GM18520 (cell line): Measurements from ENCODE around the gene HFE.
"Not testable (repeated sequence)": the region's sequence is repeated elsewhere in the genome, so short reads cannot be mapped to it uniquely, and the experiment has no call there.

Experiments used
- ATAC-seq: cut with Tn5 transposase; IDR thresholded peaks from one replicate; pipeline ENCODE4 v1.9.1; 2021; ENCODE audit not compliant: unreplicated experiment

Gene HFE

DNA sequence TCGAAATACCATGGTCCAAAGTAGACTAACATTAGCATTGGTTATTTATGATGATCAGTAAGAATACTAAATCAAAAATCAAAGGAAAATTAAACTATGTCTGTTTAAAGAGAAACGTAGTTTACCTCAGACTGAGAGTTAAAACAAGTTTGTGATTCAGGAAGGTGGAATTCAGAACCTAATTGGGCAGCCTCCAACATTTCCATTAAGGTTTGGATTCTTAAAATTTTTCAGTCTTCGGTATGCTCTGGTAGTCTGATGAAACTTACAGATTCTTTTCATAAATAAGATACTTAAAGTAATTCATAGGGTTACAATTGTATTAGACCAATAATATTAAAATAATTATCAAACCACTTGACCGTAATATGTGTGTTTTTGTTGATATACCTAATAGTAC lies 18.6 kb downstream of the HFE start:
- no peak for ATAC-seq

- ATAC-seq, result no peak
Measured at GRCh38 chr6:26107935-26108334, 20.7 kb downstream of the HFE start.

- ATAC-seq, result no peak
Measured at GRCh38 chr6:26109772-26110171, 22.5 kb downstream of the HFE start.

DNA sequence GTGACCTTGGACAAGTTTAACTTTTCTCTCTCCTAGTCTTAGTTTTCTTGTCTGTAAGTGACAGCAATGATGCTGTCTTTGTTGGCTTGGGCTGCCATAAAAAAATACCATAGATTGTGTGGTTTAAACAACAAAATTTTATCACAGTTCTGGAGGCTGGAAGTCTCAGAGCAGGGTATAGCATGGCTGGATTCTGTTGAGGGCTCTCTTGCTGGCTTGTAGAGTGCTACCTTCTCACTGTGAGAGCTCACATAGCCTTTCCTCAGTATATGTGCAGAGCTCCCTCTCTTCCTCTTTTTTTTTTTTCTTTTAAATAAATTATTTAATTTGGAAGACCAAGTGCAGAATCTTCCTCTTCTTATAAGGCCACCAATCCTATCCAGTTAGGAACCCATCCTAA lies 26.3 kb downstream of the HFE start:
- no peak for ATAC-seq

- no peak for ATAC-seq
Measured at GRCh38 chr6:26115226-26115625, 28.0 kb downstream of the HFE start.

DNA sequence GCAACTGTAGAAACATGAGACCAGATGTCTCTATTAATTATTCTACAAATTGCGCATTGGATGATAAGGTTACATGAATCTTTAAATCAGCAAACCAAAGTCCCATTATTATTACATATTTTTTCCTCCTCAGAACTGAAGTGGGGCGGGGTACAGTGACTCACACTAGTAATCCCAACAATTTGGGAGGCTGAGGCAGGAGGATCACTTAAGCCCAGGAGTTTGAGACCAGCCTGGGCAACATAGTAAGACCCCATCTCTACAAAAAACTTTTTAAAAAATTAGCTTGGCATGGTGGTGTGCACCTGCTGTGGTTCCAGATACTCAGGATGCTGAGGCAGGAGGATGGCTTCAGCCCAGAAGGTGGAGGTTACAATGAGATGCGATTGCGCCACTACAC lies 29.0 kb downstream of the HFE start:
- no peak for ATAC-seq

- no peak for ATAC-seq
Measured at GRCh38 chr6:26118999-26119398, 31.8 kb downstream of the HFE start.

DNA sequence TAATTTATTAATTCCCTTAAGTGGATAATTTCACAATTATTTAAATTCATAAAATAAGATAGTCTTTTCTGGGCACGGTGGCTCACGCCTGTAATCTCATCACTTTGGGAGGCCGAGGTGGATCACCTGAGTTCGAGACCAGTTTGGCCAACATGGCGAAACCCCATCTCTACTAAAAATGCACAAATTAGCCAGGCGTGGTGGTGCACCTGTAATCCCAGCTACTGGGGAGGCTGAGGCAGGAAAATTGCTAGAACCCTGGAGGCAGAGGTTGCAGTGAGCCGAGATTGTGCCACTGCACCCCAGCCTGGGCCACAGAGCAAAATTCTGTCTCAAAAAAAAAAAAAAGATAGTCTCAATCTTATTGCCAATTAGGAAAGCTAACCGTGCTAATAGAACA lies 32.9 kb downstream of the HFE start:
- not testable (repeated sequence) for ATAC-seq

GRCh38 chr6:26120807-26121140 lies 33.5 kb downstream of the HFE start:
- ATAC-seq, result no peak

- no peak for ATAC-seq
Measured at GRCh38 chr6:26121141-26122004, 34.1 kb downstream of the HFE start.

GRCh38 chr6:26122005-26122388 lies 34.8 kb downstream of the HFE start:
- ATAC-seq, result no peak

GRCh38 chr6:26122402-26122792 lies 35.2 kb downstream of the HFE start:
- no peak for ATAC-seq

DNA sequence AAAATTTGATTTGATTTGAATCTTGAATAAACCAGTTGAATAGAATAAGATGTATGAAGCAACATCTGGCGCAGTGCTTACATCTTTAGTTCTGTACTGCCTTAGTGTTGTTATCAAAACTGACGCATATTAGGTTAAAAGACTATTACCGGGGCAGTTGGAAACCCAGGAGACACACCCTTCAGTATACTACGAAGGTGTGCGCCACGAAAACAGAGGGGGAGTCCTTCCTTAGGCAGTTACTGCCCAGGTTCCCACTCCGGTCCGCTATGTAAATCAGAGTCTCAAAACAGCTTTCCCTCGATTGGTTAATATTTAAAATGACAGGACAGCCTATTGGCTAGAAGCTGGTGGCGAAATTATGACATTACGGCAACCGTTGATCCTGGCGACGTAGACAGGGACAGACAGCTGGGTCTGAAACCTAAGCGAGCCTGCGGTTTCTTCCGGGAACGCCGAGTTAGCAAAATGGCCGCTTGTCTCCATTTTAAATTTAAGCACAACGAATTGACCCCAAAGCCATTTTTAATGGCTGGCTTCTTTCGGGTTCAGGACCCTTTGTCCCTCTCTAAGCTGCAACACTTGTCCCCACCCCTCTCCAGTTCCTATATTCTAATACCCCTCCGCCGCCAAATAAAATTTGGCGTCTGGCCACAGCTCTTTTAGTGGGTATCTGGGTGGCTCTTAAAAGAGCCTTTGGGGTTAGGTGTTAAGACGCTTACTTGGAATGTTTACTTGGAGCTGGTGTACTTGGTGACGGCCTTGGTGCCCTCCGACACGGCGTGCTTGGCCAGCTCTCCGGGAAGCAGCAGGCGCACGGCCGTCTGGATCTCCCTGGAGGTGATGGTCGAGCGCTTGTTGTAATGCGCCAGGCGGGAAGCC lies 35.8 kb downstream of the HFE start:
- ATAC-seq, result peak; percentile 34

- no peak for ATAC-seq
Measured at GRCh38 chr6:26123675-26123946, 36.4 kb downstream of the HFE start.

DNA sequence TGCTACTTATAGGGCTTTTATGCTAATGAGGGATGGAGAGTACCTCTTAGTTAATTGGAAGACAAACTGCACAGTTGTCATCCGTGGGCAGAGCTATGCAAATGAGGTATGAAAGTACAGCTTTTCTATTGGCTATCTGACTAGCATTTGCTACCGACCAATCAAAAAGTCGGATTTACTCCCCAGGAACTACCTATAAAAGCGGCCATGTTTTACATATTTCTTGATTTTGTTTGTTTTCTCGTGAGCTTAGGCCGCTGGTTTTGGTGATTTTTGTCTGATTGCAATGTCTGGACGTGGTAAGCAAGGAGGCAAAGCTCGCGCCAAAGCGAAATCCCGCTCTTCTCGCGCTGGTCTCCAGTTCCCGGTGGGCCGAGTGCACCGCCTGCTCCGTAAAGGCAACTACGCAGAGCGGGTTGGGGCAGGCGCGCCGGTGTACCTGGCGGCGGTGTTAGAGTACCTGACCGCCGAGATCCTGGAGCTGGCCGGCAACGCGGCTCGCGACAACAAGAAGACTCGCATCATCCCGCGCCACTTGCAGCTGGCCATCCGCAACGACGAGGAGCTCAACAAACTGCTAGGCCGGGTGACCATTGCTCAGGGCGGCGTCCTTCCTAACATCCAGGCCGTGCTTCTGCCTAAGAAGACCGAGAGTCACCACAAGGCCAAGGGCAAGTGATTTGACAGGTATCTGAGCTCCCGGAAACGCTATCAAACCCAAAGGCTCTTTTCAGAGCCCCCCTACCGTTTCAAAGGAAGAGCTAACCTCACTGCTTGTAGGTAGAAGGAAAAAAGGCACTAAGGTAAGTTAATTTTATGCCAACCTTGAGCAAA lies 36.9 kb downstream of the HFE start:
- ATAC-seq, result peak; percentile 72

DNA sequence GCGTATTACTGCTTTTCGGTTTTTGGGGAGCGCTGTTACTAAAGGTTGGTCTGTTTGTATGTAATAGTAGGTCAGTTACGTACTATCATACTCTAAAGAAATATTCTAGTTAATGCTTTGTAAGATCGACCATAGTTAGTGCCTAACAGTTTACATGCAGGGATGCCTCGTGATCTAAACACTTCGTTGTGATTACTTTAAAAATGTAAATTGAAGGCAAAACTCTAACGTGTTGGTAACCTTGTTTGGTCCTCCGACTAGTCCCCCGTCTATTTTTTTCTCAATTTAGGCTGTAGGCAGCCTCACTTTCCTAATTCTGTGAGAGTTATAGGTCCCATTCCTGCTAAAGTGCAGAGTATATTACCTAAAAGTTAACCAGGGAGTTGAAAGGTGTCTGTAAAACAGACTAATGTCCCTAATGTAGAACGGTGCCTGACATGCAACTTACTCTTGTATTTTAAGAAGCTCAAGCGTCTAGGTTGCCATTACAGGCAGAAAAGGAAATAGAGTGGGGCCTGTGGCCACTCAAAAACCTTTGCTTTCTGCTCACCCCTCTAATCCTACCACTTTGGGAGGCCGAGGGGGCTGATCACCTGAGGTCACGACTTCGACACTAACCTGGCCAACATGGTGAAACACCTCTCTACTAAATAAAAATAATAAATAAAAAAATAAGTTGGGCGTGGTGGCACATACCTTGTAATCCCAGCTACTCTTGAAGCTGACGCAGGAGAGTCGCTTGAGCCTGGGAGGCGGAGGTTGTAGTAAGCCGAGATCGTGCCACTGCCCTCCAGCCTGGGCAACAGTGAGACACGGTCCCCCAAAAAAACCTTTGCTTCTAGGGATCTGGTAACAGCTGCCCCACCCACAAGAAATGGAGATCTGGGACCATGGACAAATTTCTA lies 37.8 kb downstream of the HFE start:
- ATAC-seq, result no peak

DNA sequence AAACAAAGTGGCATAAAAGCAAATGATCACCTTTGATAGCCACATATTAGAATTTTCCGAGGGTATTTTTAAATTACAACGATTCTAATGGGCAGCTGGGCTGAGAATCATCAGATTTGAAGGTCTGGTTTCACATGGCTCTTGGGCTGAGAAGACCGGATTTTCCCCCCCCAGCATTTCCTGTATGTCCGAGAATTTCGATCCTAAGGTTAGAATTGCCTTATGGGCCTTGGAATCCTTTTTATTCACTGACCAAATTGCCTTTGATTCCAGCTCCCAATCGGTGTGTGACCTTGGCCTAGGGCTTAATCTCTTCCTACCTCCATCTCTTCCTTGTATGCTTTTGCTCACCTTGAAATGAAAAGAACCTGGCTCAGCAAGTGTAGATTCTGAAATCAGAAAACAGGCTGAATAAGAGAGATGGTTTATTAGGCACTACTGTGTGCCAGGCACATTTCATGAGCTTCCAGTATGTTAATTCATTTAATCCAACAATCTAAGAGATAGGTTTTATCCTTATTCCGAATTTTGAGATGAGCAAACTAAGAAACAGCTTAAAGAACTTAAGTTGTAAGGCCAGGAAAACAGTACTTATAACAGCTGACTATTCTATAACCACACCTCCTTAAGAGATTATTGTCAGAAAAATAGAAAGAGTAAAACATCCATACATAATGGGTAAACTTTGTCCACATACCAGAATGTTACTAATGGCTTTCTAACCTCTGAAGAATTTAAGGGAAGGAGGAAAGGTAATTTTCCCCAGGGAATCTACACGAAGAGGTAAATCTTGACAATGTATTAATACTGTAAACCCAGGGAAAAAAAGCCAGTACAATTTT lies 39.4 kb downstream of the HFE start:
- no peak for ATAC-seq

- no peak for ATAC-seq
Measured at GRCh38 chr6:26128013-26128771, 41.0 kb downstream of the HFE start.

GRCh38 chr6:26129656-26130055 lies 42.4 kb downstream of the HFE start:
- no peak for ATAC-seq
